Measurements from ENCODE around the gene IFT27.

Gene IFT27

GRCh38 chr22:36715647-36716046 lies 60.3 kb downstream of the IFT27 start:
- FAIRE-seq, result no peak

GRCh38 chr22:36714110-36714509 lies 61.8 kb downstream of the IFT27 start:
- FAIRE-seq, result no peak

GRCh38 chr22:36713436-36713835 lies 62.5 kb downstream of the IFT27 start:
- FAIRE-seq, result no peak

Measured in endometrium (tissue), 2 donors.